GM12891 (cell line): ENCODE measurements around the gene ARRB2.

Experiments
- DNase-seq: peaks from one replicate; pipeline ENCODE4 v3.0.0; 2011; ENCODE audit warnings: low spot score; ENCODE audit not compliant: insufficient read length
- FAIRE-seq: peaks from 2 replicates; lab custom pipeline; 2011; peaks lifted over from hg19 to GRCh38; lab: Jason Lieb, UNC
- PAX5 ChIP-seq: IDR thresholded peaks from 2 replicates; pipeline ENCODE4 v1.6.1; 2011; ENCODE audit warnings: low read length, moderate library complexity, mild to moderate bottlenecking; ENCODE audit not compliant: insufficient read depth, severe bottlenecking
- POLR2A ChIP-seq: IDR thresholded peaks from 2 replicates; pipeline ENCODE4 v1.6.1; 2011; ENCODE audit warnings: low read depth, low read length, control low read depth
- POLR2AphosphoS5 ChIP-seq: IDR thresholded peaks from 2 replicates; pipeline ENCODE4 v1.6.1; 2011; ENCODE audit warnings: low read depth, low read length, control low read depth
- POU2F2 ChIP-seq: IDR thresholded peaks from 2 replicates; pipeline ENCODE4 v1.6.1; 2011; ENCODE audit warnings: low read depth, mild to moderate bottlenecking, control low read depth, low read length, moderate library complexity
- SPI1 ChIP-seq: IDR thresholded peaks from 2 replicates; pipeline ENCODE4 v1.6.1; 2011; ENCODE audit warnings: low read depth, low read length, control low read depth
- TAF1 ChIP-seq: IDR thresholded peaks from 2 replicates; pipeline ENCODE4 v1.6.1; 2011; ENCODE audit warnings: low read depth, low read length, control low read depth

ARRB2 gene

GRCh38 chr17:4715063-4715744 is 4.8 kb downstream of the ARRB2 start:
- peak; percentile 23 for FAIRE-seq
- DNase-seq = no peak
- no peak for TF ChIP-seq TAF1
- no peak for TF ChIP-seq PAX5
- TF ChIP-seq POLR2AphosphoS5 = no peak
- no peak for TF ChIP-seq POU2F2
- TF ChIP-seq POLR2A = no peak
- no peak for TF ChIP-seq SPI1

GRCh38 chr17:4716081-4716480 is 5.6 kb downstream of the ARRB2 start:
- no peak for DNase-seq
- no peak for TF ChIP-seq POU2F2
- TF ChIP-seq PAX5 = no peak
- no peak for TF ChIP-seq TAF1
- no peak for TF ChIP-seq POLR2AphosphoS5
- no peak for TF ChIP-seq SPI1
- TF ChIP-seq POLR2A = no peak
- FAIRE-seq = no peak

- DNase-seq = no peak
- TF ChIP-seq POU2F2 (no peak), PAX5 (no peak), POLR2A (no peak), TAF1 (no peak), POLR2AphosphoS5 (no peak), SPI1 (no peak)
Observed at GRCh38 chr17:4717791-4718190, 7.4 kb downstream of the ARRB2 start.

GRCh38 chr17:4718276-4718675 is 7.8 kb downstream of the ARRB2 start:
- FAIRE-seq (no peak), DNase-seq (no peak)
- no peak for TF ChIP-seq POLR2AphosphoS5

More at GRCh38 chr17:4717791-4718190, 7.4 kb downstream of the ARRB2 start:
- FAIRE-seq = no peak

GRCh38 chr17:4719146-4719545 is 8.7 kb downstream of the ARRB2 start:
- FAIRE-seq (no peak), DNase-seq (no peak)
- TF ChIP-seq POLR2AphosphoS5 (no peak), SPI1 (no peak), TAF1 (no peak), POLR2A (no peak), POU2F2 (no peak), PAX5 (no peak)

GRCh38 chr17:4719684-4720221 is 9.3 kb downstream of the ARRB2 start:
- DNase-seq (no peak), FAIRE-seq (no peak)
- TF ChIP-seq POLR2A (no peak), TAF1 (no peak), SPI1 (no peak)

- no peak for DNase-seq
- TF ChIP-seq TAF1 (no peak), POLR2A (no peak), POLR2AphosphoS5 (no peak), PAX5 (no peak), POU2F2 (no peak), SPI1 (no peak)
- no peak for FAIRE-seq
Observed at GRCh38 chr17:4720787-4721186, 10.4 kb downstream of the ARRB2 start.

GRCh38 chr17:4721203-4722135 is 11.0 kb downstream of the ARRB2 start:
- peak; percentile 60 for FAIRE-seq
- TF ChIP-seq TAF1 = no peak
- no peak for DNase-seq

GRCh38 chr17:4722678-4723240 is 12.3 kb downstream of the ARRB2 start:
- FAIRE-seq = no peak
- DNase-seq = no peak
- no peak for TF ChIP-seq POU2F2
- TF ChIP-seq SPI1 = 0 out of 2 replicates have a peak, but pooled peaks have one; percentile 5

- DNase-seq = no peak
- no peak for TF ChIP-seq POLR2A
- TF ChIP-seq TAF1 = no peak
- TF ChIP-seq SPI1 = no peak
- no peak for TF ChIP-seq POLR2AphosphoS5
- no peak for TF ChIP-seq POU2F2
- no peak for TF ChIP-seq PAX5
- peak; percentile 16 for FAIRE-seq
Observed at GRCh38 chr17:4724650-4725049, 14.2 kb downstream of the ARRB2 start.
